ENCODE results near the gene PTP4A1. TPM values are rescaled to one million over a fixed set of nuclear protein-coding genes. Genes with fewer than 3 reads are reported as not detected.
A peak's percentile ranks its signal among the peaks of the same experiment; 100 is the strongest.

Gene PTP4A1
- total and polyA plus RNA-seq, 2 of the 13 experiments (the other 11 are each of a cell fraction or from before 2014, with no cell fraction given) = 141 to 376 TPM

DNA sequence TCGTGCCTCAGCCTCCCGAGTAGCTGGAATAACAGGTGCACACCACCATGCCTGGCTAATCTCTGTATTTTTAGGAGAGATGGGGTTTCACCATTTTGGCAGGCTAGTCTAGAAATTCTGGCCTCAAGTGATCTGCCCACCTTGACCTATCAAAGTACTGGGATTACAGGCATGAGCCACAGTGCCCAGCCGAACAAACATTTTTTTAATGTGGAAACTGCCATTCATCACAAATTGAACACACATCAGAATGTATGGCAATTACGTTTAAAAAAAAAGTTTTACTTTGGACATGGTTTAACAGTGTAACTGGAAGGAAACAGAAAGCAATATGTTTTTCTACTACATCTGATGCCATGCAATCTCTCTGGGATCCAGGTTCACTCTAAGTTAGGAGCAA lies 38.3 kb upstream of the PTP4A1 start:
- BruUV-seq (replicated peaks) = no TSS peak
- no peak overlapping the region for H3K9ac ChIP-seq (ENCODE audit: insufficient read depth, low read depth, low read length)
- H3K27me3 ChIP-seq (ENCODE audit: control insufficient read depth in 1 of 2, insufficient read depth in 2 of 2, low read length in 2 of 2) = no peaks in the 10 kb centered on the region
- POLR2A ChIA-PET = interaction anchor here (1.2 to 2.3 kb wide), 3 partner anchors 20 to 37 kb away, joined by 3 to 8 read pairs (median 4); no protein-coding TSS in a partner anchor
- over 99% methylated on average over 4 of the region's 4 CpGs for WGBS (ENCODE audit: low lambda C conversion rate)
- in situ Hi-C loops (cut with HindIII; ENCODE audit: extremely low pct_ligation_motif_present, low pct_unique_long_range_greater_than_20kb) (no loop called here), intact Hi-C loops (cut with micrococcal nuclease; ENCODE audit: unreplicated experiment) (no loop called here)
- H3K79me2 ChIP-seq (ENCODE audit: insufficient read depth, low read length) = peaks cover 29% of the 10 kb centered on the region
- no peak overlapping the region for H3K4me3 ChIP-seq (replicated peaks in 1 of 3; ENCODE audit: insufficient read depth in 1 of 3, low read depth in 2 of 3, low read length in 3 of 3)
- TF ChIP-seq AGO2 (optimal IDR thresholded peaks at IDR 0.05; ENCODE audit: low read depth, low read length) (peak; percentile 60), BRCA1 (CRISPR knock-in tag; IDR thresholded peaks at IDR 0.05) (no peak), RBFOX2 (IDR thresholded peaks at IDR 0.05; ENCODE audit: low read depth, low read length) (peak; percentile 60)
- H3K36me3 ChIP-seq (replicated peaks in 1 of 2; ENCODE audit: control insufficient read depth in 1 of 2, insufficient read depth in 2 of 2, low read length in 2 of 2) = peaks cover 12 to 48% of the 10 kb centered on the region in 2 experiments
- no peaks in the 10 kb centered on the region for H3K9me3 ChIP-seq (ENCODE audit: low read length)
- CTCF ChIA-PET (ENCODE audit: low intra/inter-chr PET ratio, low total read pairs) = interaction anchor here (0.6 kb wide), 1 partner anchor 181 kb away, joined by 3 read pairs; no protein-coding TSS in a partner anchor
- no peak overlapping the region for H3K4me2 ChIP-seq (ENCODE audit: low read depth, low read length)
- DNase-seq (ENCODE audit: low spot score) = no peak
- no peak for ATAC-seq
- no peaks in the 10 kb centered on the region for H4K20me1 ChIP-seq (ENCODE audit: insufficient read depth, low read length)
- H2AFZ ChIP-seq (ENCODE audit: low read length) = no peak overlapping the region
- no peak overlapping the region for H3K27ac ChIP-seq (ENCODE audit: extremely low read length, insufficient read depth, low read length)
- H3K4me1 ChIP-seq (ENCODE audit: insufficient read depth, low read length) = peaks cover 37% of the 10 kb centered on the region
- FAIRE-seq = no peak

DNA sequence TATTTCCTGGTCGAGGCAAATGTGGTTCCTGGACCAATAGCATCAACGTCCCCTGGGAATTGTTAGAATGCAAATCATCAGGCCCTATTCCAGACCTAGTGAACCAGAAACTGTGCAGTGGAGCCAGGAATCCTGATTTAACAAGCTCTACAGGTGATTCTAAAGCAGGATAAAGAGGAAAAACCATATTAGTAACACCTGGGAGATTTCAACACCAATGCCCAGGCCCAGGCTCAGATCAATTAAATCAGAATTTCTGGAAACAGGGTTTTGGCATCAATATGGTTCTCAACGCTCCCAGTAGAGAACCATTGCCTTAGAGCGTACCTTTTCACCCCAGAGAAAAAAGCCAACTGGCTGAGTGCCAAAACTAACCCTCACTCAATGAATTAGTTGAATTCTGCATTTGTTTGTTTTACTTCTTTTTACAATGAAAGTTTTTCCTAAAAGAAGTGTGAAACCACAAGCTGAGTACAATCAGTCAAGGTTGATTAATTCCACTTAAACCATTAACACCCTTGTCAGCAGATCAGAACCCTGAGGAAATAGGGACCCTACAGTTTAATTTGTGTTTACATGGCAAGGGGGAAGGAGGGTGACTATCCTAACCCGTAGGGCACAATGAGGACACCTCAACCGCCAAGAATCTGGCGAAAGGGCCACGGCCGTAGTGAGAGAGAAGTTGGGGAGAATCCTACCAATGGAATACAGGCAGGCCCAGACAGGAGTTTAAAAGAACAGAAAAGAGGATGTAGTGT lies 34.9 kb upstream of the PTP4A1 start:
- intact Hi-C loops (cut with micrococcal nuclease; ENCODE audit: unreplicated experiment) (no loop called here), in situ Hi-C loops (cut with HindIII; ENCODE audit: extremely low pct_ligation_motif_present, low pct_unique_long_range_greater_than_20kb) (no loop called here)
- no peaks in the 10 kb centered on the region for H4K20me1 ChIP-seq (ENCODE audit: insufficient read depth, low read length)
- peaks cover 18% of the 10 kb centered on the region for H3K4me1 ChIP-seq (ENCODE audit: insufficient read depth, low read length)
- peaks cover 7 to 44% of the 10 kb centered on the region in 2 experiments for H3K36me3 ChIP-seq (replicated peaks in 1 of 2; ENCODE audit: control insufficient read depth in 1 of 2, insufficient read depth in 2 of 2, low read length in 2 of 2)
- H3K4me3 ChIP-seq (replicated peaks in 1 of 3; ENCODE audit: insufficient read depth in 1 of 3, low read depth in 2 of 3, low read length in 3 of 3) = no peak overlapping the region
- H3K79me2 ChIP-seq (ENCODE audit: insufficient read depth, low read length) = peaks cover 6% of the 10 kb centered on the region
- no peak for FAIRE-seq
- no peaks in the 10 kb centered on the region for H3K27me3 ChIP-seq (ENCODE audit: control insufficient read depth in 1 of 2, insufficient read depth in 2 of 2, low read length in 2 of 2)
- TSS peak; percentile 1 for BruUV-seq (replicated peaks)
- H2AFZ ChIP-seq (ENCODE audit: low read length) = no peak overlapping the region
- H3K9me3 ChIP-seq (ENCODE audit: low read length) = no peaks in the 10 kb centered on the region
- H3K4me2 ChIP-seq (ENCODE audit: low read depth, low read length) = no peak overlapping the region
- no peak; the same call in 2 of the 3 replicates for ATAC-seq
- CTCF ChIA-PET (ENCODE audit: low intra/inter-chr PET ratio, low total read pairs) = no interaction called here
- no peak for DNase-seq (ENCODE audit: low spot score)
- H3K9ac ChIP-seq (ENCODE audit: insufficient read depth, low read depth, low read length) = no peak overlapping the region
- H3K27ac ChIP-seq (ENCODE audit: extremely low read length, insufficient read depth, low read length) = peak overlapping the region; percentile 12
- POLR2A ChIA-PET = interaction anchor here (1.9 kb wide), 1 partner anchor 23 kb away, joined by 7 read pairs; no protein-coding TSS in a partner anchor
- 86% methylated on average over 9 of the region's 9 CpGs for WGBS (ENCODE audit: low lambda C conversion rate)
- peak; percentile 1 for TF ChIP-seq ASH2L (IDR thresholded peaks at IDR 0.05; ENCODE audit: insufficient read length, low read depth, low read length)
- TF ChIP-seq ZNF138 (CRISPR knock-in tag; IDR thresholded peaks at IDR 0.05; ENCODE audit: low read depth) = no peak
- TF ChIP-seq ZNF644 (CRISPR knock-in tag; IDR thresholded peaks at IDR 0.05; ENCODE audit: low read depth) = 0 out of 2 replicates have a peak, but pooled peaks have one; percentile 6
- TF ChIP-seq, protein P1, sequence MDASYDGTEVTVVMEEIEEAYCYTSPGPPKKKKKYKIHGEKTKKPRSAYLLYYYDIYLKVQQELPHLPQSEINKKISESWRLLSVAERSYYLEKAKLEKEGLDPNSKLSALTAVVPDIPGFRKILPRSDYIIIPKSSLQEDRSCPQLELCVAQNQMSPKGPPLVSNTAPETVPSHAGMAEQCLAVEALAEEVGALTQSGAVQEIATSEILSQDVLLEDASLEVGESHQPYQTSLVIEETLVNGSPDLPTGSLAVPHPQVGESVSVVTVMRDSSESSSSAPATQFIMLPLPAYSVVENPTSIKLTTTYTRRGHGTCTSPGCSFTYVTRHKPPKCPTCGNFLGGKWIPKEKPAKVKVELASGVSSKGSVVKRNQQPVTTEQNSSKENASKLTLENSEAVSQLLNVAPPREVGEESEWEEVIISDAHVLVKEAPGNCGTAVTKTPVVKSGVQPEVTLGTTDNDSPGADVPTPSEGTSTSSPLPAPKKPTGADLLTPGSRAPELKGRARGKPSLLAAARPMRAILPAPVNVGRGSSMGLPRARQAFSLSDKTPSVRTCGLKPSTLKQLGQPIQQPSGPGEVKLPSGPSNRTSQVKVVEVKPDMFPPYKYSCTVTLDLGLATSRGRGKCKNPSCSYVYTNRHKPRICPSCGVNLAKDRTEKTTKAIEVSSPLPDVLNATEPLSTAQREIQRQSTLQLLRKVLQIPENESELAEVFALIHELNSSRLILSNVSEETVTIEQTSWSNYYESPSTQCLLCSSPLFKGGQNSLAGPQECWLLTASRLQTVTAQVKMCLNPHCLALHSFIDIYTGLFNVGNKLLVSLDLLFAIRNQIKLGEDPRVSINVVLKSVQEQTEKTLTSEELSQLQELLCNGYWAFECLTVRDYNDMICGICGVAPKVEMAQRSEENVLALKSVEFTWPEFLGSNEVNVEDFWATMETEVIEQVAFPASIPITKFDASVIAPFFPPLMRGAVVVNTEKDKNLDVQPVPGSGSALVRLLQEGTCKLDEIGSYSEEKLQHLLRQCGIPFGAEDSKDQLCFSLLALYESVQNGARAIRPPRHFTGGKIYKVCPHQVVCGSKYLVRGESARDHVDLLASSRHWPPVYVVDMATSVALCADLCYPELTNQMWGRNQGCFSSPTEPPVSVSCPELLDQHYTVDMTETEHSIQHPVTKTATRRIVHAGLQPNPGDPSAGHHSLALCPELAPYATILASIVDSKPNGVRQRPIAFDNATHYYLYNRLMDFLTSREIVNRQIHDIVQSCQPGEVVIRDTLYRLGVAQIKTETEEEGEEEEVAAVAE (CRISPR knock-in tag; IDR thresholded peaks at IDR 0.05; ENCODE audit: borderline replicate concordance) = no peak
- TF ChIP-seq, protein P2, sequence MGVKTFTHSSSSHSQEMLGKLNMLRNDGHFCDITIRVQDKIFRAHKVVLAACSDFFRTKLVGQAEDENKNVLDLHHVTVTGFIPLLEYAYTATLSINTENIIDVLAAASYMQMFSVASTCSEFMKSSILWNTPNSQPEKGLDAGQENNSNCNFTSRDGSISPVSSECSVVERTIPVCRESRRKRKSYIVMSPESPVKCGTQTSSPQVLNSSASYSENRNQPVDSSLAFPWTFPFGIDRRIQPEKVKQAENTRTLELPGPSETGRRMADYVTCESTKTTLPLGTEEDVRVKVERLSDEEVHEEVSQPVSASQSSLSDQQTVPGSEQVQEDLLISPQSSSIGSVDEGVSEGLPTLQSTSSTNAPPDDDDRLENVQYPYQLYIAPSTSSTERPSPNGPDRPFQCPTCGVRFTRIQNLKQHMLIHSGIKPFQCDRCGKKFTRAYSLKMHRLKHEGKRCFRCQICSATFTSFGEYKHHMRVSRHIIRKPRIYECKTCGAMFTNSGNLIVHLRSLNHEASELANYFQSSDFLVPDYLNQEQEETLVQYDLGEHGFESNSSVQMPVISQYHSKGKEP (CRISPR knock-in tag; IDR thresholded peaks at IDR 0.05) = no peak
- no peak for TF ChIP-seq NKX3-1 (CRISPR knock-in tag; IDR thresholded peaks at IDR 0.05)
- no peak for TF ChIP-seq ZNF274 (CRISPR knock-in tag; IDR thresholded peaks at IDR 0.05)
- TF ChIP-seq RBM22 (optimal IDR thresholded peaks at IDR 0.05; ENCODE audit: low read length) = peak; percentile 63
- no peak for TF ChIP-seq ZNF564 (CRISPR knock-in tag; IDR thresholded peaks at IDR 0.05)
